ENCODE data around the gene ARAP1.

GRCh38 chr11:72783144-72783905 lies 31.1 kb upstream of the ARAP1 start:
- TF ChIP-seq CTCF (IDR thresholded peaks at IDR 0.05) (no peak), POLR2AphosphoS5 (IDR thresholded peaks at IDR 0.05) (no peak)
